ENCODE data around the gene NELL2.

- TF ChIP-seq POLR2AphosphoS5 (IDR thresholded peaks at IDR 0.05; ENCODE audit: borderline replicate concordance, low read depth, low read length) = peak; percentile 62; the same call in 1 of the 2 replicates
- TF ChIP-seq EZH2 (IDR thresholded peaks at IDR 0.05) = no peak
- no peak for TF ChIP-seq FOXP2 (optimal IDR thresholded peaks at IDR 0.05; ENCODE audit: control extremely low read depth, extremely low read length, insufficient read depth)
These were observed 9.8 kb upstream of the NELL2 start for GRCh38 chr12:44885902-44886301.

All from SK-N-MC (cell line).